ENCODE measurements around the gene CLCN1.

The CLCN1 gene

GRCh38 chr7:143363016-143363937 is 47.4 kb downstream of the CLCN1 start:
- no peak for DNase-seq (ENCODE audit: low read depth in 2 of 2)

GRCh38 chr7:143367972-143368371 is 52.1 kb downstream of the CLCN1 start:
- no peak for DNase-seq (ENCODE audit: low read depth in 2 of 2)

- no peak for DNase-seq (ENCODE audit: low read depth in 2 of 2)
Observed at GRCh38 chr7:143368387-143368786, 52.5 kb downstream of the CLCN1 start.

- no peak for DNase-seq (ENCODE audit: low read depth in 2 of 2)
Observed at GRCh38 chr7:143369678-143370651, 54.1 kb downstream of the CLCN1 start.

- no peak for DNase-seq (ENCODE audit: low read depth in 2 of 2)
Observed at GRCh38 chr7:143372070-143372469, 56.2 kb downstream of the CLCN1 start.

GRCh38 chr7:143373255-143373794 is 57.4 kb downstream of the CLCN1 start:
- no peak for DNase-seq (ENCODE audit: low read depth in 2 of 2)

GRCh38 chr7:143374561-143374960 is 58.6 kb downstream of the CLCN1 start:
- no peak for DNase-seq (ENCODE audit: low read depth in 2 of 2)

- DNase-seq (ENCODE audit: low read depth in 2 of 2) = peak in 1 of 2 donors; percentile 53
Observed at GRCh38 chr7:143375298-143376034, 59.6 kb downstream of the CLCN1 start.

- no peak for DNase-seq (ENCODE audit: low read depth in 2 of 2)
Observed at GRCh38 chr7:143376396-143376795, 60.5 kb downstream of the CLCN1 start.

- no peak for DNase-seq (ENCODE audit: low read depth in 2 of 2)
Observed at GRCh38 chr7:143379611-143380259, 63.8 kb downstream of the CLCN1 start.

GRCh38 chr7:143380260-143380645 is 64.3 kb downstream of the CLCN1 start:
- peak; percentile 66 to 74 for DNase-seq (ENCODE audit: low read depth in 2 of 2)

GRCh38 chr7:143380646-143381426 is 64.9 kb downstream of the CLCN1 start, which contains the start of gene ZYX:
ZYX (plus strand) TSS chr7:143381345; CDS start chr7:143381572, 227 bp downstream.
- DNase-seq (ENCODE audit: low read depth in 2 of 2) = peak; percentile 83 to 84

- no peak for DNase-seq (ENCODE audit: low read depth in 2 of 2)
Observed at GRCh38 chr7:143381427-143382125, 65.7 kb downstream of the CLCN1 start.

GRCh38 chr7:143382126-143382790 is 66.3 kb downstream of the CLCN1 start:
- DNase-seq (ENCODE audit: low read depth in 2 of 2) = no peak

- no peak for DNase-seq (ENCODE audit: low read depth in 2 of 2)
Observed at GRCh38 chr7:143382791-143383641, 67.1 kb downstream of the CLCN1 start.

GRCh38 chr7:143383642-143383957 is 67.7 kb downstream of the CLCN1 start:
- no peak for DNase-seq (ENCODE audit: low read depth in 2 of 2)

GRCh38 chr7:143384148-143384547 is 68.2 kb downstream of the CLCN1 start:
- no peak for DNase-seq (ENCODE audit: low read depth in 2 of 2)
